NK-92 treated with Interleukin-12 subunit alpha and Interleukin-12 subunit beta, amount 100 ng/mL, for 24 hours (cell line): ENCODE results near the gene TLK2.
"Not testable (repeated sequence)": the region's sequence is repeated elsewhere in the genome, so short reads cannot be mapped to it uniquely, and the experiment has no call there.

ENCODE experiments used
- DNase-seq: peaks from one replicate; lab custom pipeline; 2025; lab: John Stamatoyannopoulos, UW

The TLK2 gene

GRCh38 chr17:62478424-62478879 is at the start of gene TLK2:
Gene TLK2 (plus strand): TSS chr17:62478825. CDS start chr17:62481126, 2,301 bp downstream.
- peak; percentile 68 for DNase-seq

DNA sequence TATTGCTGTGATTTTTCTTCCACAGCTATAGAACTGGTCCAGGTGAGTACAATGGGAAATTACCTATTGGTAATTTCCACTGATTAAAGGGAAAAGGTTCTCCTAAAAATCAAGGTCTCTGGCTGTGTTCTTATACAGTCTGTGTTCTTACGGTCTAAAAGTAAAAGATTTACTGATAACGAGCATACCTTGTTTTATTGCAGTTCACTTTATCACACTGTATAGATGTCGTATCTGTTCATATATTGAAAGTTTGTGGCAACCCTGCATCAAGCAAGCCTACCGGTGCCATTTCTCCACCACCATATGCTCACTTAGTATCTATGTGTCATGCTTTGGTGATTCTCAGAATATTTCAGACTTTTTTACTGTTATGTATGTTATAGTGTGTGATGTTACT is 43.4 kb upstream of the TLK2 start:
- DNase-seq: not testable (repeated sequence)

- not testable (repeated sequence) for DNase-seq
These were observed 37.4 kb upstream of the TLK2 start for GRCh38 chr17:62441181-62441580.

DNA sequence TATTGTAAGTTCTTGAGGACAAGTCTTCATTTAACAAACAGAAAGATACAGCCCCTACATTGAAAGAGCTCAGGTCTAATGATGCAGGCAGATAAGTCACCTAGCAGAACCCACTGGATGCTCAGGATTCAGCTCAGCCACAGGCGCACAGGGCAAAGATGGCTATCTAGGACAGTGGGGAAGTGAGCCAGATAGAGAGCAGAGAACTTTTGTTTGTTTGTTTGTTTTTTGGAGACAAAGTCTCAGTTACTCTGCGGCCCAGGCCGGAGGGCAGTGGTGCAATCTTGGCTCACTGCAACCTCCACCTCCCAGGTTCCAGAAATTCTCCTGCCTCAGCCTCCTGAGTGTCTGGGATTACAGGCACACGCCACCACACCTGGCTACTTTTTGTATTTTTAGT is 34.6 kb upstream of the TLK2 start:
- no peak for DNase-seq

DNA sequence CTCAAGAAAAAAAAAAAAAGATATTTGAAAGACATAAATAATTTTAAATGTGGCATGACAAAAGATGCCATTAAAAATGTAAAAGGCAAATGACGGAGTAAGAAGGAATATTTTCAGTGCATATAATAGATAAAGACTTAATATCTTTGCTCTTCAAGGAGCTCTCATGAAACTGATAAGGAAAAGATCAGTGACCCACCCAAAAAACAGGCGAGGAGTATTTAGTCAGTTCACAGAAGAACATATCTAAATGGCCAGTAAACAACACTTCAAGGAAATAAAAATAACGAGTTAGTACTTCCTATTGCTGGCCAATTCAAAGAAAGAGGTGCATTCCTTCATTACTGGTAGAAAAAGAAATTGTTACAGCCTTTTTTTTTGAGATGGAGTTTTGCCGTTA is 32.8 kb upstream of the TLK2 start:
- not testable (repeated sequence) for DNase-seq

GRCh38 chr17:62452195-62452594 is 26.4 kb upstream of the TLK2 start:
- DNase-seq: not testable (repeated sequence)

DNA sequence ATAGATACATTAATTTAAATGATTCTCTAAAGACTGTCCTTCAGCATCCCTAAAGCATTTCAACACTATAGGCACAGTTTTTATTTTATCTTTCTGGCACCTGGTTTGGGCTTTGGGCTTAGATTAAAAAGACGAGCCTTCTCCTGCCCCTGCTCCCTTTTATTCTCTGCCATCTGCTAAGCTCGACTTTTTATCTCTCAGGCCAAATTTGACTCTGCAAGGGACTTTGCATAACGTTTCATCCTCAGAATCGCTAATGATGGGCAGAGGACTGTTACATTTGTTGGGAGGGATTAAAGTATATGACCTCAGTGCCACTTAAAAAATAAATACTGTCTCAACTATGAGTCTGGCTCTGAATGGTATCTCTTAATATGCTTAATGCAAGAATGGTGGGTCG is 25.6 kb upstream of the TLK2 start:
- not testable (repeated sequence) for DNase-seq

DNA sequence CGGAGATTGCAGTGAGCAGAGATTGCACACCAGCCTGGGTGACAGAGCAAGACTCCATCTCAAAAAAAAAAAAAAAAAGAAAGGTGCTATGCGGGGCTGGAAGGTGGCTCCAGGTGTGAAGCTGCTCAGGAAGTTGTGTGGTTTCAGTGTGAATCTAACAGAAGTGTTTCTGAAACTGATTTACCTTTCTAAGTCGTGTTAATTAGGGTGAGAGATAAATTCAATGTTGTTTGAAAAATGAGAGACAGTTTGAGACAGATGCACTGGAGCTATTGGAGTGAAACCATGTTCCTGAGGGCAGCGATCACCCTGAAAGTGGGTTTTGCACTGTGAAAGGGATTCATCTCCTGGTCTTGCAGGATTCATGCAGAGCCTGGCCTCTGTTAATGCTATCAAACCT is 25.0 kb upstream of the TLK2 start:
- not testable (repeated sequence) for DNase-seq

DNA sequence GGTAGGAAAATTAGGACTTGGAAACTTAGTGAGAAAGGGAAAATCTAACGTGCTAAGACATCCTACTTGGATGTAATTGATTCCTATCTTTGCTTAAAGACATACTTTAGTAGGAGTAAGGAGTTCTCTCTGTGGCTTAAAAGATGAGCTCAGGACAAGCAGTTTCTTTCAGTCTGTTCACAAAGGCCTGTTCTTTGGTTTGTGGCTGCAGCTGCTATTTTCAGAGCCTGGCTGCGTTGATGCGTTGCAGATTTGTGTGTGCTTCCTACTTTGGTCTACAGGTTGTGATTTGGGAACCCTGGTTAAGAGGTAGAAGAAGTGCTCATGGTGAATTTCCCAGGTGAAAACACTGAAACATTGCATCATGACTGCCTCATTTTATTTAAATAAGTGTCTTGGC is 24.5 kb upstream of the TLK2 start:
- not testable (repeated sequence) for DNase-seq

- DNase-seq: no peak
These were observed 22.6 kb upstream of the TLK2 start for GRCh38 chr17:62456016-62456415.

DNA sequence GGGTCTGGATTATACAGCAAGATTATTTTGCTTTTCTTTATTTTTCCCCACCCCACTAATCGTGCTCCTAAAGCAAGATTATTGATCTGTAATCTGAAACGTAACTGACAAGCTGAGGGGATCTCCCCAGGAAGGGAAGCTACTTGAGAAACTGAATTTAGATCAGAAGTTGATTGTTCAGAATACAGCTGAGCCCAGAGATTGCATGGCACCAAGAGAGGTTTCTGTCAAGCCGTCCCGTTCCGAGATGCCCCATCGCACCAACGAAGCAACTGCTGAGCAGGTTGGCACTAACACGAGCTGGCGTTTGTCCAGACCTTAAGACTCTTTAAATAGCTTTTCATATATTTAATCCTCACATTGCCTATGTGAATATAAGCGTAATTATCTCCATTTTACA is 20.1 kb upstream of the TLK2 start:
- not testable (repeated sequence) for DNase-seq

- DNase-seq: not testable (repeated sequence)
These were observed 14.2 kb upstream of the TLK2 start for GRCh38 chr17:62464422-62464821.

- not testable (repeated sequence) for DNase-seq
These were observed 13.4 kb upstream of the TLK2 start for GRCh38 chr17:62465271-62465670.

- not testable (repeated sequence) for DNase-seq
These were observed 7.8 kb upstream of the TLK2 start for GRCh38 chr17:62470666-62471379.

DNA sequence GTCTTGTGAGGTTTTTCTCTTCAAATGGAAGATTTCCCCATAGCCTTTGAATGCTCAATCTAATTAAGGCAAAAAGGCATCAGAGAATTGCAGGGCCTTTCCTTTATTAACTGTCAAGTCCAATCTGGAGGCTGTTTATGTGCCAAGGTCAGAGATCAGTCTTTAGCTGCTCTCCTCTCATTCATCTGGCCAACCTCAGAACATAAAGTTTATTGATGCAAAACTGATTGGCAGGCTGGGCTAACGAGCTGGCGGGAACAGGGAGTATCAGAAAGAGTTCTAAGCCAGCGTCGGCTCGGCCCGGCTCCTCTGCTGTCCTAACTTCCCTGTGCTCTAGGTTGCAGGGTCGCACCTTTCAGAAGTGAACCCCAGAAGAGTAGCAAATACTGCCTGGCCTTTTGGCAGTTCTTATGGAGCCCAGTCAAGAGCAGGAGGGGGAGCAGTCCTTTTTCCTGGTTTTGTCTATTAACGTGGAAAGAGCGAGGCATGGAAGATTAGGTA is 7.2 kb upstream of the TLK2 start:
- not testable (repeated sequence) for DNase-seq

DNA sequence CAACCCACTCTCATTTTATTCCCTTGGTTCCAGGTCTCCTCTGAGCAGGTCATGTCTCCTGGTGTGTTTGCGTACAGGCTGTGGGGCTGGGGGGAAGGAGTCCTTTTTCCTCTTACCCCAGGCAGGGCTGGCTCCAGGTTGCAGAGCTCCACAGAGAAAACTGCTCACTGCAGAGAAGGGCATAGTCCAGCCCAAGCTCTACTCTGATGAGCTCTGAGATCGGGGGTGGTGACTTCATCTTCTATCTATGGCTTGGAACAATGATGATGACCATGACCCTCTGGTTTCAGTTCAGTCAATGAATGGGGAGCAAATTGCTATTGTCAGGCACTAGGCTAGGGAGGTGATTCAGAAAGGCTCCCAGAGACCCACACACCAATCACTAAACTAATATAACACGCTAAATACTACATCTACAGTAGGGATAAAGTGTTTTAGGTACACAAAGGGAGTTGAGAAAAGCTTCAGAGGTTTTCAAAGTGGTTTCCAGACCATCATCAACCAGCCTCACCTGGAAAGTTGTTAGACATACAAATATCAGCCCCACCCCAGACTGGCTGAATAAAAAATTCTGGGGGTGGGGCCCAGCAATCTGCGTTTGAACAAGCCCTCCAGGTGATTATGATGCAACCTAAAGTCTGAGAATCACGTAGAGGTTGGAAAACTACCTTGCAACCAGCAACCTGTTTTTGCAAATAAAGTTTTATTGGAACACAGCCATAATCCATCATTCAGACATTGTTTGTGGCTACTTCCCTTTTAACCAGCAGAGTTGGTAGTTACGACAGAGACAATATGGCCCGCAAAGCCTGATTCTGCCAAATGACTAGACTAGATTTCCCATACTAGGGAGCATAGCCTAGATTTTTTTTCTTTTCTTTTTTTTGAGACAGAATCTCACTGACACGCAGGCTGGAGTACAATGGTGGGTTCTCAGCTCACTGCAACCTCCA is 5.3 kb upstream of the TLK2 start:
- DNase-seq: not testable (repeated sequence)

- not testable (repeated sequence) for DNase-seq
These were observed 1.5 kb upstream of the TLK2 start for GRCh38 chr17:62477111-62477510.

- not testable (repeated sequence) for DNase-seq
These were observed 762 bp upstream of the TLK2 start for GRCh38 chr17:62477718-62478408.

GRCh38 chr17:62478880-62479638 is 434 bp downstream of the TLK2 start:
- DNase-seq: peak; percentile 35

DNA sequence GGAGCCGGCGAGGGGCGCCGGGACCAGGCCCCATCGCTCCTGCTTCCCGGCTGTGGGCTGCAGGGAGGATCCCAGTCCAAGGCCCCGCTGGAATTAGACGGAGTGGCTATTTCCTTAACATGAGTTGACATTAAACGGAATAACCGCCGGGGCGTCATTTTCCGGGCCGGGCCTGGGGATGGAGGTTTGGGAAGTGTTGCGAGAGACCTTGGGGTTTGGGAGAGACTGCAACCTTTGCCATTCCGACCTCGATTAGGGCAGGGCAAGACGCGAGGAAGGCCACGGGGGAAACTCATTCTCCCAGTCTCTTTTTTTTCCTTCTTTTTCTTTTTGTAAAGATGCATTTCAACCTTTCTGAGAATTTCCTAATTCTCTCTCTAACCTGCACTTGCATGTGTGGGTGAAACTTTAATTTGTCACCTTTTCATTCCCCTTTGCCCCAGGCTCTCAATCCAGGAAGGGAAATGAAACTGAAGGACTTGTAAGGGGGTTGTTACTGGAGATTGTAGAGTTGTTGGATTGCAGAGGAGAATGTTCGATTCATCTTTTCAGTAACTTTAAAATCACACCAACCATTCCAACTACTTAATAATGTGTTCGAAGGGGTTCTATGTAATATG is 1.1 kb downstream of the TLK2 start:
- DNase-seq: not testable (repeated sequence)

- not testable (repeated sequence) for DNase-seq
These were observed 3.9 kb downstream of the TLK2 start for GRCh38 chr17:62482553-62482952.
